Heart right ventricle (tissue), 16 donors: ENCODE data around the gene UCKL1. TPM values are rescaled to one million over a fixed set of nuclear protein-coding genes. Genes with fewer than 3 reads are reported as not detected.
A peak's percentile ranks its signal among the peaks of the same experiment; 100 is the strongest.

Source experiments
- ATAC-seq, 8 donors: fragments of 200-7000 bp; cut with Tn5 transposase; one replicate each; pipeline ENCODE4 v1.9.1; 2020; ENCODE audit warnings: mild to moderate bottlenecking in 8 of 8, moderate library complexity in 8 of 8, moderate number of reproducible peaks in 1 of 8
- DNase-seq, 2 donors: peaks; one replicate each; pipeline ENCODE4 v3.0.0-alpha.2; 2020
- H3K27ac ChIP-seq, 10 donors: fragments of 200-600 bp; sonication (generic) in 2 of 10; one replicate each; pipeline versions ENCODE4 v1.5.0 to v1.8.0; 2020 to 2022; ENCODE audit warnings: mild to moderate bottlenecking in 3 of 10
- H3K27me3 ChIP-seq, 7 donors: fragments of 200-600 bp; one replicate each; pipeline ENCODE4 v1.8.0; 2021 to 2022; ENCODE audit warnings: mild to moderate bottlenecking in 2 of 7
- H3K36me3 ChIP-seq, 9 donors: fragments of 200-600 bp; sonication (generic) in 1 of 9; one replicate each; pipeline versions ENCODE4 v1.5.0 to v1.8.0; 2020 to 2022; ENCODE audit warnings: mild to moderate bottlenecking in 2 of 9
- H3K4me1 ChIP-seq, 9 donors: fragments of 200-600 bp; sonication (generic) in 1 of 9; one replicate each; pipeline versions ENCODE4 v1.5.0 to v1.8.0; 2020 to 2022; ENCODE audit warnings: mild to moderate bottlenecking in 4 of 9
- H3K4me3 ChIP-seq, 10 donors: fragments of 200-600 bp; sonication (generic) in 2 of 10; one replicate each; pipeline versions ENCODE4 v1.5.0 to v1.8.0; 2020 to 2022; ENCODE audit warnings: mild to moderate bottlenecking in 7 of 10, moderate library complexity in 2 of 10
- H3K9me3 ChIP-seq, 11 donors: fragments of 200-600 bp in 10 of 11; sonication (generic) in 2 of 11; one replicate each; pipeline versions ENCODE4 v1.5.0 to v1.8.0; 2013 to 2022; ENCODE audit warnings: mild to moderate bottlenecking in 2 of 11, control low read depth in 1 of 11, moderate library complexity in 1 of 11
- CTCF ChIP-seq, 9 donors: fragments of 200-600 bp; sonication (generic) in 2 of 9; IDR thresholded peaks; one replicate each; pipeline versions ENCODE4 v1.5.0 to v1.8.0; 2021 to 2022; ENCODE audit warnings: antibody characterized with exemption in 9 of 9, mild to moderate bottlenecking in 5 of 9, moderate library complexity in 1 of 9
- WGBS, 2 donors: extraction: QIAGEN DNeasy Blood & Tissue Kit; methylation state at CpG; one replicate each; pipeline ENCODE4 v1.1.7; 2013; ENCODE audit warnings: inconsistent platforms in 1 of 2; 5-methylcytosine and 5-hydroxymethylcytosine counted together
- intact Hi-C, 10 donors: fragments of 100-400 bp; cut with DNase I; formaldehyde crosslinking; loops; one replicate each; pipeline versions ENCODE4 v1.11.1 to v1.14.2; 2022
- polyA plus RNA-seq, 2 donors: library from polyadenylated mRNA; stranded (reverse); fragments of 200-250 nt; gene quantifications; one replicate each; pipeline ENCODE4 v1.2.3, GENCODE V29; 2013
- total RNA-seq, 10 donors: library from RNA; stranded (reverse); fragmentation: NEBNext Ultra II Directional in 3 of 10; extraction: Animal tissue kit (Norgen Biotek cat#: 25700) in 3 of 10; gene quantifications; one replicate each; pipeline versions ENCODE4 v1.2.1 to v1.2.4, GENCODE V29; 2021 to 2023
- donor health status: Arrhythmogenic right ventricular cardiomyopathy.
- donor health status: ischemic (EF 13 %, LVEDD 7.1; RV severe dilation, severe dysfunction).
- donor health status: healthy with polysubstance abuse.
- donor health status: DM: no; HTN: yes; CAD: no.
- donor health status: DM: no; HTN: no; CAD: no.
- donor health status: ischemic (EF 25% LVEDD 6.9; RV normal size, moderate dysfunction).
- donor health status: ischemic (EF 25% LVEDD 5.7; RV mildly dilated, moderate dysfunction).
- donor health status: healthy.
- donor health status: DM: yes; HTN: yes; CAD: no.
- donor health status: Ischemic cardiomyopathy.
- donor health status: ischemic (EF 35%, LVEDD 5.7; RV mildly dilated, moderate dysfunction).
- donor health status: nonischemic (EF 11% LVEDD 7.7; RV severe dilation, severe dysfunction).
- donor health status: DM: yes; HTN: yes; CAD: no.
- donor health status: PGD.
- donor health status: ischemic (EF 29% LVEDD 5.4; RV normal size, mild dysfunction).
- donor health status: nonischemic (EF 23%, LVEDD 6.1; RV moderate dilation, normal function).

UCKL1 gene
- total and polyA plus RNA-seq, 12 donors, result 27.3 to 130 (median 40.3) TPM

- no peak for TF ChIP-seq CTCF (IDR thresholded peaks at IDR 0.05)
- Histone ChIP-seq H3K9me3 (no peaks in the 10 kb centered on the region), H3K4me3 (peak overlapping the region in 9 of 10 donors; percentile 50 to 70 (median 64)), H3K27me3 (no peaks in the 10 kb centered on the region), H3K27ac (peak overlapping the region; percentile 60 to 93 (median 85)), H3K4me1 (peaks cover 11 to 66% (median 48%) of the 10 kb centered on the region in 9 donors), H3K36me3 (peaks cover 0 to 24% (median 0%) of the 10 kb centered on the region in 9 donors)
- ATAC-seq (peak in 5 of 8 donors; percentile 4 to 13 (median 6)), DNase-seq (peak; percentile 45 to 48)
- WGBS, 2 donors, result 15 to 16% methylated on average over 18 of the region's 18 CpGs
- intact Hi-C loops, result loop anchor here in 1 of 10 donors (5.0 kb wide), 1 partner anchor 61 kb away; the partner anchor contains the start of gene UCKL1
These were observed 59.7 kb downstream of the UCKL1 start for GRCh38 chr20:63896264-63897105.

- H3K4me3 ChIP-seq, result peak overlapping the region; percentile 50 to 70 (median 64)
- ATAC-seq (no peak), DNase-seq (no peak)
- intact Hi-C loops, result loop anchor here in 1 of 10 donors (5.0 kb wide), 1 partner anchor 61 kb away; the partner anchor contains the start of gene UCKL1
- peak overlapping the region in 9 of 10 donors; percentile 73 to 93 (median 86) for H3K27ac ChIP-seq
- WGBS, 2 donors, result 0 to 6% methylated on average over 5 of the region's 5 CpGs
- no peaks in the 10 kb centered on the region for H3K27me3 ChIP-seq
- peaks cover 0 to 27% (median 0%) of the 10 kb centered on the region in 9 donors for H3K36me3 ChIP-seq
- peaks cover 11 to 60% (median 48%) of the 10 kb centered on the region in 9 donors for H3K4me1 ChIP-seq
- no peak for TF ChIP-seq CTCF (IDR thresholded peaks at IDR 0.05)
- H3K9me3 ChIP-seq, result no peaks in the 10 kb centered on the region
These were observed 60.3 kb downstream of the UCKL1 start for GRCh38 chr20:63895952-63896263.

- H3K27ac ChIP-seq, result peak overlapping the region in 9 of 10 donors; percentile 73 to 93 (median 86)
- H3K4me3 ChIP-seq, result peak overlapping the region; percentile 50 to 70 (median 64)
- no peak for TF ChIP-seq CTCF (IDR thresholded peaks at IDR 0.05)
- no peaks in the 10 kb centered on the region for H3K9me3 ChIP-seq
- 1% methylated on average over 58 to 85 of the region's 87 CpGs for WGBS, 2 donors
- ATAC-seq (no peak), DNase-seq (no peak)
- no peaks in the 10 kb centered on the region for H3K27me3 ChIP-seq
- peaks cover 11 to 56% (median 48%) of the 10 kb centered on the region in 9 donors for H3K4me1 ChIP-seq
- intact Hi-C loops, result loop anchor here in 1 of 10 donors (5.0 kb wide), 1 partner anchor 62 kb away; the partner anchor contains the start of gene UCKL1
- H3K36me3 ChIP-seq, result peaks cover 0 to 32% (median 0%) of the 10 kb centered on the region in 9 donors
These were observed 60.8 kb downstream of the UCKL1 start for GRCh38 chr20:63895202-63895951.
